Retina (tissue), 1 donor: ENCODE results near the gene ZNF570.

Experiments used
- DNase-seq: peaks from one replicate; pipeline ENCODE4 v3.0.0-alpha.2; 2016

Gene ZNF570

DNA sequence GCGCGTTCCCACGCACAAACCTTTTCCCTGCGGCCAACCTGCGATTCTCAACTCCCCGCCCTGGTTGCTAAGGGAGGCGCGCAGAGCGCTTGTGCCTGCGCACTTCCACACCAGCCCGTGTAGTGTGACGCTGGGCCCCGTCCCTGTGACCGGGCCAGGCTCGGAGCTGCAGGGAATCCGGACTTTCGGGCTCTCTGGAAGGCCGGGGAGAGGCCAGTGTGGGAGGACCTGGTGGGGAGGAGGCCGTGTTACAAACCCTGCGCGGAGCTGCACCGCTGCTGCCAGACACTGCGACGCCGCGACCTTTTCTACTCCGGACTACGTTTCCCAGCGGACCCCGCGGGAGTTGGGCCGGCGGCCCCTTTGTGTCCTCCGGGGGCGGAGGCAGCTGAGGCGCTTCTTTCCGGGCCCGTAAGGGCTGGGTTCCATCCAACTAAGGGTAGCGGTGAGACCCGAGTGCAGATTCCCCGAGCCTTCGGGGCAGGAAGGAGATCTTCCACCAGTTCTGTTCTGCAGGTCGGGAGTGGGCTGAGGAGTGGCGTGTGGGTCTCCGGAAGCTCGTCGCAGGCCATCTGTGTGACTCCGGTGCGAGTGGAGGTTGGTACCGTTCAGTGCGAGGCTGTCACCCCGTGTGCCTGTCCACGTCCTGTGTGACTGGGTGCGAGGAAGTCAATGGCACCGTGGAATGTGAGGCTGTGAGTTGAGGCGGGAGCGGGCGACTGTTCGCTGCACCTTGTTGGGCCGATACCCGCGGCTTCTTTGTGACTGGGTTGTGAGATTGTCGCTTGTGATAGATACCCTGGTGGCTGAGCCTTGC is at the start of gene ZNF570:
Gene ZNF570 (plus strand): TSS at position 396 of the 817 bp plus-strand sequence. CDS start 999 bp downstream, outside the sequence.
- DNase-seq = peak; percentile 97

DNA sequence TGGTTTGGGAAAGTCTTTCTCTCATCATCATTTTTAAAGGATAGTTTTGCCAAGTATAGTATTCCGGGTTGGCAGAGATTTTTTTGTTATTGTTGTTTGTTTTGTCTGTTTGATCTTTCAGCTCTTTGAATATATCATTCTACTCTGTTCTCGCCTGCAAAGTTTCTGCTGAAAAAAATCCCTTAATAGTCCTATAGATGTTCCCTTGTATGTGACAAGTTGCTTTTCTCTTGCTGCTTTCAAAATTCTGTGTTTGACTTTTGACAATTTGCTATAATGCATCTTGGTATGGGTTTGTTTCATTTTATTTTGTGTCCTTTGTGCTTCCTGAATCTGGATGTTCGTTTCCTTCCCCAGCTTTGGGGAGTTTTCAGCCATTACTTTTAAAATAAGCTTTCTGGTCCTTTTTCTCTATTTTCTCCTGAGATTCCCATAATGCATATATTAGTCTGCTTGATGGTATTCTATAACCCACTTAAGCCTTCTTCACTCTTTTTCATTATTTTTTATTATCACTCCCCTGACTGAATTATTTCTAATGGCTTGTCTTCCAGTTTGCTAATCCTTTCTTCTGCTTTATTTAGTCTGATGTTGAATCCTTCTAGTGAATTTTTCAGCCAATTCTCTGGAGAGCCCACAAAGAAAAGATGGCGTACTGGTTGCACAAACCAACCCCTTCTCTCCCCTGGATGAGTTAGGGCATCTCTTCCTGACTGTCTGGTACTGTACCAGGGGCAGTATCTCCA is 16.5 kb upstream of the ZNF570 start:
- DNase-seq = no peak

DNA sequence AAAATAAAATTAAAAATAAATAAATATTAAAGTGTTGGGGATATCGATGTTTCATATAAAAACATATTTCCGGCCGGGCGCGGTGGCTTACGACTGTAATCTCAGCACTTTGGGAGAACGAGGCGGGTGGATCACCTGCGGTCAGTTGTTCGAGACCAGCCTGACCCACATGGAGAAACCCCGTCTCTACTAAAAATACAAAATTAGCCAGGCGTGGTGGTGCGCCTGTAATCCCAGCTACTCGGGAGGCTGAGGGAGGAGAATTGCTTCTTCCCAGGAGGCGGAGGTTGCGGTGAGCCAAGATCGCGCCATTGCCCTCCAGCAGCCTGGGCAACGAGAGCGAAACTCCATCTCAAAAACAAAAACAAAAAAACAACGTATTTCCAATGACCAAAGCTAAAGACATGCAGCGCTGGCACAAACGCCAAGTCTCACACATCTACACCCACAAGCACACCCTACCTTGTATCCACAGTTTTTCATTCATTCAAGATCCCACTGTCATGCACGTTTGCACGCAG is 2.8 kb upstream of the ZNF570 start:
- DNase-seq = no peak

- peak; percentile 99 for DNase-seq
These were observed 2.2 kb upstream of the ZNF570 start, which contains the start of gene ZNF569 for GRCh38 chr19:37466798-37467607. Gene ZNF569 (minus strand): TSS chr19:37467444. CDS start chr19:37444921, 22,523 bp downstream.

- no peak for DNase-seq
These were observed 1.5 kb upstream of the ZNF570 start for GRCh38 chr19:37467608-37468090.

GRCh38 chr19:37470216-37470615 is 1.1 kb downstream of the ZNF570 start:
- DNase-seq = peak; percentile 4

DNA sequence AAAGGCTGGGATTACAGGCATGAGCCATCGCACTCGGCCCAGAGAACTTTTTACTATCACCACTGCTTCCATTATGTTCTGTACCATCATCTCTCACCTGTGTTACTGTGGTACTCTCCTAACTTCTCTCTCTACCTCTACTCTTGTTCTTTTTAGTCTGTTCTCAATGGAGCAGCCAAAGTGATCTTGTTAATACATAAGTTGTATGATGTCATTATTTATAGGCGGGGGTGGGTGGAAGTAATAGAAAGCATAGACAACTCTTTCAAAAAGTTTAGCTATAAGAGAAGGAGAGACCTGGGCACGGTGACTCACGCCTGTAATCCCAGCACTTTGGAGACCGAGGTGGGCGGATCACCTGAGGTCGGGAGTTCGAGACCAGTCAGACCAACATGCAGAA is 3.0 kb downstream of the ZNF570 start:
- no peak for DNase-seq

DNA sequence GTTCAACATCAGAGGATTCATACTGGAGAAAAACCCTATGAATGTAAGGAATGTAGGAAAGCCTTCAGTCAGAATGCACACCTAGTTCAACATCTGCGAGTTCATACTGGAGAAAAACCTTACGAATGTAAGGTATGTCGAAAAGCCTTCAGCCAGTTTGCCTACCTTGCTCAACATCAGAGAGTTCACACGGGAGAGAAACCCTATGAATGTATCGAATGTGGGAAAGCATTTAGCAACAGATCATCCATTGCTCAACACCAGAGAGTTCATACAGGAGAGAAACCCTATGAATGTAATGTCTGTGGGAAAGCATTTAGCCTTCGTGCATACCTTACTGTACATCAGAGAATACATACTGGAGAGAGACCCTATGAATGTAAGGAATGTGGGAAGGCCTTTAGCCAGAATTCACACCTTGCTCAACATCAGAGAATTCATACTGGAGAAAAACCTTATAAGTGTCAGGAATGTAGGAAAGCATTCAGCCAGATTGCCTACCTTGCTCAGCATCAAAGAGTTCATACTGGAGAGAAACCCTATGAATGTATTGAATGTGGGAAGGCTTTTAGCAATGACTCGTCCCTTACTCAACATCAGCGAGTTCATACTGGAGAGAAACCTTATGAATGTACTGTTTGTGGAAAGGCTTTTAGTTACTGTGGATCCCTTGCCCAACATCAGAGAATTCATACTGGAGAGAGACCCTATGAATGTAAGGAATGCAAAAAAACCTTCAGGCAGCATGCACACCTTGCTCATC is 15.4 kb downstream of the ZNF570 start:
- DNase-seq = no peak

DNA sequence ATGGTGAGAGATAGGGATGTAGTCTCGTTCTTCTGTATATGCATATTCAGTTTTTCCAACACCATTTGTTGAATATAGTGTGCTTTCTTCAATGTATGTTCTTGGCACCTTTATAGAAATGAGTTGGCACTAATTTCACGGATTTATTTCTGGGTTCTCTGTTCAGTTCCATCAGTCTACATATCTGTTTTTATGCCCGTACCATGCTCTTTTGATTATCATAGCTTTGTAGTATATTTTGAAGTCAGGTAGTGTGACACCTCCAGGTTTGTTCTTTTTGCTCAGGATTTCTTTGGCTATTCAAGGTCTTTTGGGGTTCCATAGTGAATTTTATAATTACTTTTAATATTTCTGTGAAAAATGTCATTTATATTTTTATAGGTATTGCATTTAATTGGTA is 23.1 kb downstream of the ZNF570 start:
- DNase-seq = no peak

DNA sequence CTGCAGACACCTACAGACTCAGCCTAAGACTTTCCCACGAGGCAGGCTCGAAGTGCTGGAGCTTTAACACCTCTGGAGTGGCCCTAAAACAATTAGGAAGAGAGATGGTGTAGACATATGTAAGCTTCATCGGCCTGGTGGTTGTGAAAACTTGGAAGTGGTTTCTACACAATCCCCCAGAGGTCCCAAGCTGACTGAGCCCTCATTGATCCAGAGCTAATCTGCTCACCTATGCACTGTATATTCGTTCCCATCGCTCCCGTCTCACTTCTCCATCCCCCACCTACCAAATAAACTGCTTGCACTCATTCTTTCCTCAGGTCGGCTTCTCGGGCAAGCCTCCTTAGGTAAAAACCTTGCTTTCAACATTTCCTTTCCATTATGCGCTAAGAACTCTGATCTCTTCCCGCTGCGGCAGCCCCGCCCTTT is 36.8 kb downstream of the ZNF570 start:
- DNase-seq = no peak

GRCh38 chr19:37506387-37507166 is 37.4 kb downstream of the ZNF570 start, which contains the start of gene ZNF793:
Gene ZNF793 (plus strand): TSS chr19:37506939. CDS start chr19:37523440, 16,501 bp downstream.
- DNase-seq = peak; percentile 97

- no peak for DNase-seq
These were observed 38.0 kb downstream of the ZNF570 start for GRCh38 chr19:37507167-37507464.

DNA sequence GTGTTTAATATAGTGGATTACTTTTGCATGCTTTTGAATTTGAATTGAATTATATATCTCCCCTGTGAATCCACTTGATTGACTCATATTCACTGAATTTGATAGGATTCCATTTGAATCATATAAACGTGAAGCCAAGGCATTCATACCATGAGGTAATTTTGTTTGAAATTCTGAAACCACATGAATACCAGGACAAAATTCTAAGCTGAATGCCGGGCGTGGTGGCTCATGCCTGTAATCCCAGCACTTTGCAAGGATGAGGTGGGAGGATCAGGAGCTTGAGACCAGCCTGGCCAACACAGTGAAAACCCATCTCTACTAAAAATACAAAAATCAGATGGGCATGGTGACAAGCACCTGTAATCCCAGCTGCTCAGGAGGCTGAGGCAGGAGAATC is 42.0 kb downstream of the ZNF570 start:
- no peak for DNase-seq

- DNase-seq = no peak
These were observed 42.7 kb downstream of the ZNF570 start for GRCh38 chr19:37511821-37512220.

DNA sequence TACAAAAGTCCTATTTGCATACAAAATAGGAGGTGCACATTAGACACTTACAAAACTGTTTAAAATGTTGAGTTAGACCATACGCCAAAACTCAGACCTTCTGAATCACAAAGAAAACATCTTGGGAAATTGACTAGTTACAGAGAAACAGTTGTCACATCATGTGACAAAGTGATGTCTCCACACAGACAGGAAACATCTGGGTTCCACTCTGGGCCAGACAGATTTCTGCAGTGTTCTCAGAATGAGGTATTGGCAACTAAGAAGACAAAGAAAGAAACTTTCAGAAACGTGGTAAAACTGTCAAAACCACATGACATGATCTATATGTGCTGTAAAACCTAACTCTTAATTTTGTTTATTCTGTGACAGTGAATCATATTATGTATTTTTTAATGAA is 44.2 kb downstream of the ZNF570 start:
- DNase-seq = no peak

DNA sequence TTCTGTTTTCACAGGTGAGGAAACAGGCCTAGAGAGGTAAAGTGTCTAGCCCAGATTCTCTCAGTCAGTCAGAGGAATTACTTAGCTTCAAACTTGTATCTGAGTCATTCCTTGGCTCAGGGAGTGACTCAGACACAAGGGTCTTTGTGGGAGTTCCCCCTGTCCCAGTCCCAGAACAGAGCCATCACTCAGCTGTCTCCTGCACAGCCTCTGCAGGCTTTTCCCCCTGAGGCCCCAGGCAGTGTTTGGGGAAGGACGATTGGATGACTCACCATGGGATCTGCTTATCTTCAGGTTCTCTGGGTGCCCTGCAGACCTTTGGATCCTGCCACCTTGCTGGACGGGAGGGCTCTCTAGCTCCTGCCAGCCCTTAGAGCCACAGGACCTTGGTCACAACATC is 50.7 kb downstream of the ZNF570 start:
- no peak for DNase-seq

DNA sequence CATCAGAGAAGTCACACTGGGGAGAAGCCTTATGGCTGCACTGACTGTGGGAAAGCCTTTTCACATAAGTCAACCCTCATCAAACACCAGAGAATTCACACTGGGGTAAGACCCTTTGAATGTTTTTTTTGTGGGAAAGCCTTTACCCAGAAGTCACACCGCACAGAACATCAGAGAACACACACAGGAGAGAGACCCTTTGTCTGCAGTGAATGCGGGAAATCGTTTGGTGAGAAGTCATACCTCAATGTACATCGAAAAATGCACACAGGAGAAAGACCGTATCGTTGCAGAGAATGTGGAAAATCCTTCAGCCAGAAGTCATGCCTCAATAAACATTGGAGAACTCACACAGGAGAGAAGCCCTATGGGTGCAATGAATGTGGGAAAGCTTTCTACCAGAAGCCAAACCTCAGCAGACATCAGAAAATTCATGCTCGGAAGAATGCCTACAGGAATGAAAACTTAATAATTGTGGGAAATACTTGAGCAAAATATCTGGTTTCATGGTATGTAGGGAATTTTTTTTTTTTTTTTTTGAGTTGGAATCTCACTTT is 68.3 kb downstream of the ZNF570 start:
- DNase-seq = no peak
